ENCODE results near the gene NAB1. TPM values are rescaled to one million over a fixed set of nuclear protein-coding genes. Genes with fewer than 3 reads are reported as not detected.

NAB1 gene
- total RNA-seq, 1 donor from 2014 or later = 38.6 TPM

DNA sequence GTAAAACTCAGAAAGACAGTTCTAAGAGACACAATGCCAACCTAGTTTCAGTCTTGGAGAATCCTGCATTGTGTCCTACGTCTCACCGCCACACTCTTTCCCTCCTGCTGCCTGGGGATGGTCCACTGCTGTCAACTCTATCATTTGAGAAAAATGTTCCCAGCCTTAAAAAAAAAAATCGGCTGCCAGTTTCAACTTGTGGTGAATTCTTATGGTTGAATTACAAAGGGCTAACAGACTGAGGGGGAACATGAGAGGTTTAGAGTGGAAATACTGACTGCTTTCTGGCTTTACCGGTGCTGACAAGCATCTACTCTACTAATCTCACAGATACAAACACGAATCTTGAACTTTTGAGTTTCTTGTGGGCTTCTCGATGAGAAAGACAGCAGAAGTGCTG, 74.0 kb downstream of the NAB1 start:
- intact Hi-C loops (cut with DNase I) = no loop called here
- H3K4me1 ChIP-seq = no peaks in the 10 kb centered on the region
- H3K27me3 ChIP-seq = no peaks in the 10 kb centered on the region
- H3K36me3 ChIP-seq = no peaks in the 10 kb centered on the region
- ATAC-seq (no peak), DNase-seq (no peak)
- TF ChIP-seq, protein P1, sequence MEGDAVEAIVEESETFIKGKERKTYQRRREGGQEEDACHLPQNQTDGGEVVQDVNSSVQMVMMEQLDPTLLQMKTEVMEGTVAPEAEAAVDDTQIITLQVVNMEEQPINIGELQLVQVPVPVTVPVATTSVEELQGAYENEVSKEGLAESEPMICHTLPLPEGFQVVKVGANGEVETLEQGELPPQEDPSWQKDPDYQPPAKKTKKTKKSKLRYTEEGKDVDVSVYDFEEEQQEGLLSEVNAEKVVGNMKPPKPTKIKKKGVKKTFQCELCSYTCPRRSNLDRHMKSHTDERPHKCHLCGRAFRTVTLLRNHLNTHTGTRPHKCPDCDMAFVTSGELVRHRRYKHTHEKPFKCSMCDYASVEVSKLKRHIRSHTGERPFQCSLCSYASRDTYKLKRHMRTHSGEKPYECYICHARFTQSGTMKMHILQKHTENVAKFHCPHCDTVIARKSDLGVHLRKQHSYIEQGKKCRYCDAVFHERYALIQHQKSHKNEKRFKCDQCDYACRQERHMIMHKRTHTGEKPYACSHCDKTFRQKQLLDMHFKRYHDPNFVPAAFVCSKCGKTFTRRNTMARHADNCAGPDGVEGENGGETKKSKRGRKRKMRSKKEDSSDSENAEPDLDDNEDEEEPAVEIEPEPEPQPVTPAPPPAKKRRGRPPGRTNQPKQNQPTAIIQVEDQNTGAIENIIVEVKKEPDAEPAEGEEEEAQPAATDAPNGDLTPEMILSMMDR (IDR thresholded peaks at IDR 0.05) = no peak
- H3K27ac ChIP-seq = no peak overlapping the region
- H3K9me3 ChIP-seq = no peaks in the 10 kb centered on the region
- H3K4me3 ChIP-seq = no peak overlapping the region

DNA sequence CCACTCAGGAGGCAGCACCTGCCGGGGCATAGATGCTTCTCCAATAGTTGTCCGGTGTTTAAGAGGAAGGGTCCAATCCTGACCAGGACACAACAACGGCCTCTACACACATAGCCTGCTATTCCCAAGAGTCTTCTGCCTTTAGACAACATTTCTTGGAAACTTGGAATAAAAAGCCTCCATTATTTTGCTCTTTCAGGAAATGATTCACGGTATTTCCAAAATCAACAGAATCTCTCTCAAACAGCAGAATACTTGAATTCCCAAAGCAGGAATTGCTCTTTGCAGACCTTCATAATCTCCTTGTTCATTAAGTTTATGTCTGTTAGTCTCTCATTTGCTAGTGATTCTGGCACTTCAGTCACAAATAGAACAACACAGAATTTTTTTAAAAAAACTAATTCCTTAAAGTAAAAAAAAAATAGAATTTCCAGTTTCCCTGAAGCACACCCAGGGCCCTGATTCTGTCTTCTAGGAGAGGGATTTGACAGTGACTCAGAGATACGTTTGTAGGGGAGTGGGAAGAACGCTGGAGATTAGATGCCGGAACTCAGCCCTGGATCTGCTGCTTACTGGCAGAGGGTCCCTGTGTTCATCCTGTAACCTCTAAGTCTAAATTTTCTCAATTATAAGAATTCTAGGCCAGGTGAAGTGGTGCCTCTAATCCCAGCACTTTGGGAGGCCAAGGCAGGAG, 74.7 kb downstream of the NAB1 start:
- Histone ChIP-seq H3K27ac (no peak overlapping the region), H3K36me3 (no peaks in the 10 kb centered on the region), H3K4me3 (no peak overlapping the region), H3K27me3 (no peaks in the 10 kb centered on the region), H3K9me3 (no peaks in the 10 kb centered on the region), H3K4me1 (no peaks in the 10 kb centered on the region)
- DNase-seq = no peak
- intact Hi-C loops (cut with DNase I) = no loop called here
- no peak for ATAC-seq
- TF ChIP-seq, protein P1 (IDR thresholded peaks at IDR 0.05) = no peak

DNA sequence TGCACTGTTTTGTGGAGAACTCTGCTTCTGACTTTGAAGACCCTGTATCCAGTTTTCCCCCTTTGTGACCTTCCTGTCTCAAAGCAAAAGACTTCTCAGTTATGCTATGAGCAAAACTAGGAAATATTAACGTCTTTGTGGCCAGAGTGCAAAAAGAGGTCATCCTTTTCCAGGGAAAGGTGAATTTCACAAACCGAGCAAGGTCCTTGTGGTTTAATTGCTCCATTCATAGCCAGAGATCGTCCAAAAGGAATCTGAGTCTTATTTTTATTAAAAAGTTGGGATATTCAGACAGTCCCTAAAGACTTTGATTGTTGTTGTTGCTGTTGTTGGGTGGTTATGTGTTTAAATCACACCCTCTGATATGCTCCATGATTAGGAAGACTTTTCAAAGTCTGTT, 77.4 kb downstream of the NAB1 start:
- TF ChIP-seq, protein P1 (IDR thresholded peaks at IDR 0.05) = no peak
- DNase-seq (no peak), ATAC-seq (no peak)
- intact Hi-C loops (cut with DNase I) = no loop called here
- no peaks in the 10 kb centered on the region for H3K36me3 ChIP-seq
- H3K27me3 ChIP-seq = no peaks in the 10 kb centered on the region
- H3K9me3 ChIP-seq = no peaks in the 10 kb centered on the region
- H3K27ac ChIP-seq = no peak overlapping the region
- no peaks in the 10 kb centered on the region for H3K4me1 ChIP-seq
- H3K4me3 ChIP-seq = no peak overlapping the region

DNA sequence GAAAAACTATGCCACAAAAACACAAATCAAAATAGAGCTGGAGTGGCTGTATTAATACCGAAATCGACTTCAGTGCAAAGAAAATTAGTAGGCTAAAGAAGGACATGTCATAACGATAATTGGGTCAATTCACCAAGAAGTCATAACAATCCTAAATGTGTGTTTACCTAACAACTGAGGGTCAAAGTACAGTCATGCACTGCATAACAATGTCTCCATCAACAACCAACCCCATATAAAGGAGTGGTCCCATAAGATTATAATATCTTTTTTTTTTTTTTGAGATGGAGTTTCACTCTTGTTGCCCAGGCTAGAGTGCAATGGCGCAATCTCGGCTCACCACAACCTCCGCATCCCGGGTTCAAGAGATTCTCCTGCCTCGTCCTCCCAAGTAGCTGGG, 87.5 kb downstream of the NAB1 start:
- TF ChIP-seq, protein P1 (IDR thresholded peaks at IDR 0.05) = no peak
- Histone ChIP-seq H3K4me1 (no peaks in the 10 kb centered on the region), H3K27me3 (no peaks in the 10 kb centered on the region), H3K36me3 (no peaks in the 10 kb centered on the region), H3K27ac (no peak overlapping the region), H3K9me3 (no peaks in the 10 kb centered on the region), H3K4me3 (no peak overlapping the region)
- intact Hi-C loops (cut with DNase I) = no loop called here
- DNase-seq (no peak), ATAC-seq (no peak)

DNA sequence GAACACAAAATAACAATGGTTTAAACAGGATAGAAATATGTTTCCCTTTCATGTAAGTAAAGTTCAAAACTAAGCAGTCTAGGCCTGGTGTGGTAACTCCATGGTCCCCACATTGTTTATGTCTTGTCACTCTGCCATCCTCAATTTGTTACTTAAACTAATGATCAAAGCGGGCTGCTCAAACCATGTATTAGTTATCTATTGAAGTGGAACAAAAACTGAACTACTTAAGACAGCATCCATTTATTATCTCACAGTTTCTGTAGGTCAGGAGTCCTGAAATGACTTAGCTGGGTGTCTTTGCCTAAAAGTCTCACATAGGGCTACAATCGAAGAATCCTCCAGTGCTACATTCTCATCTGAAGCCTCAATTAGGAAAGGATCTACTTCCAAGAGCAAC, 91.6 kb downstream of the NAB1 start:
- TF ChIP-seq, protein P1 (IDR thresholded peaks at IDR 0.05) = no peak
- no peaks in the 10 kb centered on the region for H3K27me3 ChIP-seq
- H3K36me3 ChIP-seq = no peaks in the 10 kb centered on the region
- ATAC-seq (no peak), DNase-seq (no peak)
- H3K4me3 ChIP-seq = no peak overlapping the region
- no peak overlapping the region for H3K27ac ChIP-seq
- H3K4me1 ChIP-seq = no peaks in the 10 kb centered on the region
- H3K9me3 ChIP-seq = no peaks in the 10 kb centered on the region
- intact Hi-C loops (cut with DNase I) = no loop called here

Other genes with a start within 250 kb of the NAB1 start
- gene MFSD6, start 240.7 kb upstream of the NAB1 start, total RNA-seq = 55.8 TPM
- gene NEMP2, start 114.4 kb upstream of the NAB1 start, total RNA-seq = 8.0 TPM
- gene GLS, start 231.7 kb downstream of the NAB1 start, total RNA-seq = 209 TPM

Measured in upper lobe of right lung (tissue), 1 donor.